ENCODE data around the gene PIGL.

DNA sequence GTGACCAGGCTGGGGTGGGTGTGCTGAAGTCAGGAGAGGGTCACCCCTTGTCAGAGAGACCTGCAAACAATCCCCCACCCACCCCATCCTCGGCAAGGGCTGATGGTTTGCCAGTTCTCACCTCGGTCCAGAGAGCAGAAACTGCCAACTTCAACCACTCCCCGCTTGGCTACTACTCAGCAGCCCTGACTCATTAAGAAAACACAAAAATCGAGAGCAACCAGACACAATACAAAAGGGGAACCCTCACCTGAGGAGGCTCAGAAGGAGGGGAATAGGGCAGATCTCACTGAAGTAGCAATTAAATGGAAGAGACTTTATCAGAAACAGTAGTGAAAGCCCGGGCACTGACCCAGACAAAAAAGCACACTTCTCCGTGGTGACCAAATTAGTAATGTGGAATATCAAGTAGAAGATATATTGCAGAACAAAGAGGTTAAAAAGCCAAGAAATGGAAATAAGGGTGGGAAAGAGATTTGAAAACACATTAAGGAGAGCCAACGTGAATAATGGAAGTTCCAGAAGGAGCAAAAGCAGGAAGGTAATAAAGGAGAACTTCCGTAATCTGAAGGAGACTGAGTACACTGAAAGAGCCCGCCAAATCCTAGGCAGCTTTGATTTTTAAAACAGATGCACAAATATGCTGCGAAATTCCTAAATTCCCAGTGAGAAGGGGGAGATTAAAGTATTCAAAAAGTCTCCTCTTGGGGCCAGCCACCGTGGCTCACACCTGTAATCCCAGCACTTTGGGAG is 112.7 kb downstream of the PIGL start:
- no peak for TF ChIP-seq CTCF (conservative IDR thresholded peaks at IDR 0.05; ENCODE audit: low read depth in 2 of 2)
- TF ChIP-seq EZH2 (IDR thresholded peaks at IDR 0.05; ENCODE audit: low read depth, unreplicated experiment), result no peak
- no peak for TF ChIP-seq REST (IDR thresholded peaks at IDR 0.05; ENCODE audit: unreplicated experiment)
- TF ChIP-seq POLR2AphosphoS5 (IDR thresholded peaks at IDR 0.05; ENCODE audit: low read depth), result no peak
